NCI-H146 (cell line): Measurements from ENCODE around the gene HAUS2.

ENCODE experiments used
- DNase-seq: peaks from one replicate; lab custom pipeline; 2025; lab: John Stamatoyannopoulos, UW

Gene HAUS2

GRCh38 chr15:42608752-42609488 lies 60.3 kb downstream of the HAUS2 start:
- no peak for DNase-seq

- no peak for DNase-seq
Observed at GRCh38 chr15:42611532-42611931, 62.9 kb downstream of the HAUS2 start.

- no peak for DNase-seq
Observed at GRCh38 chr15:42612367-42612912, 63.8 kb downstream of the HAUS2 start.

- DNase-seq = no peak
Observed at GRCh38 chr15:42616107-42616506, 67.5 kb downstream of the HAUS2 start.
